GM12878 (cell line): Measurements from ENCODE around the gene COL23A1. TPM values are rescaled to one million over a fixed set of nuclear protein-coding genes. Genes with fewer than 3 reads are reported as not detected.

Source experiments
- ATAC-seq: fragments of 200-7000 bp; cut with Tn5 transposase; 3 replicates; pipeline ENCODE4 v1.9.1; 2020; ENCODE audit warnings: mild to moderate bottlenecking, moderate library complexity
- BruUV-seq: library from RNA; stranded (reverse); fragments of 400-500 nt; replicated peaks from 2 replicates; lab custom pipeline; 2021; lab: Mats Ljungman, UMichigan
- CTCF ChIA-PET: fragments of 300-600 bp; sonication (Branson Sonifier 250); formaldehyde crosslinking; extraction: SDS; loops from one replicate; lab custom pipeline; 2021; ENCODE audit warnings: inconsistent platforms; lab: Yijun Ruan, JAX
- POLR2A ChIA-PET: fragments of 350-600 bp; formaldehyde crosslinking; extraction: SDS; loops from one replicate; lab custom pipeline; 2021; ENCODE audit warnings: inconsistent platforms; lab: Charles Lee
- RAD21 ChIA-PET: fragments of 300-600 bp; sonication (Branson Sonifier 250); formaldehyde crosslinking; loops from one replicate; lab custom pipeline; 2023; ENCODE audit warnings: antibody characterized with exemption; ENCODE audit not compliant: unreplicated experiment; lab: Charles Lee
- SMC1A ChIA-PET: fragments of 300-600 bp; sonication (Branson Sonifier 250); formaldehyde crosslinking; loops from one replicate; lab custom pipeline; 2023; ENCODE audit not compliant: unreplicated experiment, uncharacterized antibody; lab: Charles Lee
- DNase-seq: peaks from one replicate; pipeline ENCODE4 v3.0.0-alpha.2; 2011; ENCODE audit warnings: low read depth, low spot score
- FAIRE-seq: peaks from 3 replicates; lab custom pipeline; 2011; peaks lifted over from hg19 to GRCh38; lab: Jason Lieb, UNC
- H2AFZ ChIP-seq: 2 replicates; pipeline ENCODE4 v1.6.0; 2011; ENCODE audit warnings: low read depth, low read length, control low read depth; ENCODE audit not compliant: control insufficient read depth
- H3K27ac ChIP-seq: 2 replicates; pipeline ENCODE4 v1.5.1; 2011; ENCODE audit warnings: control low read depth; ENCODE audit not compliant: control insufficient read depth, insufficient read depth
- H3K27me3 ChIP-seq, 2 experiments: replicated peaks in 1 of 2; 2 replicates each; pipeline versions ENCODE4 v1.6.0 to v1.6.1; 2011; ENCODE audit warnings: low read length in 1 of 2; ENCODE audit not compliant: control insufficient read depth in 2 of 2, insufficient read depth in 2 of 2
- H3K36me3 ChIP-seq, 2 experiments: 2 replicates each; pipeline ENCODE4 v1.5.1; 2011; ENCODE audit warnings: low read length in 1 of 2; ENCODE audit not compliant: control insufficient read depth in 2 of 2, insufficient read depth in 2 of 2
- H3K4me1 ChIP-seq: 2 replicates; pipeline ENCODE4 v1.6.1; 2011; ENCODE audit warnings: mild to moderate bottlenecking, low read length, moderate library complexity, mixed read lengths; ENCODE audit not compliant: control insufficient read depth, insufficient read depth
- H3K4me2 ChIP-seq: 2 replicates; pipeline ENCODE4 v1.6.0; 2011; ENCODE audit warnings: control low read depth; ENCODE audit not compliant: control insufficient read depth, insufficient read depth
- H3K4me3 ChIP-seq: fragments of 200-600 bp; sonication (generic); 2 replicates; pipeline ENCODE4 v1.5.1; 2016
- H3K79me2 ChIP-seq: 2 replicates; pipeline ENCODE4 v1.6.0; 2011; ENCODE audit warnings: low read length; ENCODE audit not compliant: control insufficient read depth, insufficient read depth
- H3K9ac ChIP-seq: 2 replicates; pipeline ENCODE4 v1.8.0; 2011; ENCODE audit warnings: low read length, control low read depth, mixed read lengths; ENCODE audit not compliant: control insufficient read depth, insufficient read depth
- H3K9me3 ChIP-seq: replicated peaks from 3 replicates; pipeline ENCODE4 v1.5.1; 2011; ENCODE audit warnings: mild to moderate bottlenecking, low read length; ENCODE audit not compliant: control insufficient read depth, insufficient read depth
- H4K20me1 ChIP-seq: 2 replicates; pipeline ENCODE4 v1.6.0; 2011; ENCODE audit not compliant: control insufficient read depth, insufficient read depth
- ATF3 ChIP-seq: IDR thresholded peaks from 2 replicates; pipeline ENCODE4 v1.6.1; 2011; ENCODE audit warnings: low read depth, mild to moderate bottlenecking, low read length, moderate library complexity, borderline replicate concordance; ENCODE audit errors: extremely low read depth
- CEBPB ChIP-seq, 2 experiments: fragments of 150-350 bp in 1 of 2; IDR thresholded peaks; 2 replicates each; pipeline ENCODE4 v1.6.1; 2012 to 2014; ENCODE audit warnings: low read depth in 2 of 2, low read length in 2 of 2, borderline replicate concordance in 1 of 2, inconsistent platforms in 1 of 2
- CREM ChIP-seq: IDR thresholded peaks from 2 replicates; pipeline ENCODE4 v1.6.1; 2014; ENCODE audit warnings: antibody characterized with exemption, low read depth
- E2F4 ChIP-seq: IDR thresholded peaks from 2 replicates; pipeline ENCODE4 v1.6.1; 2012; ENCODE audit warnings: low read depth, low read length, improper control_type of control experiment
- E2F8 ChIP-seq: fragments of 450-650 bp; IDR thresholded peaks from 2 replicates; pipeline ENCODE4 v1.6.1; 2018; ENCODE audit warnings: mild to moderate bottlenecking, low read depth, moderate library complexity; ENCODE audit not compliant: partially characterized antibody
- IRF4 ChIP-seq: IDR thresholded peaks from 2 replicates; pipeline ENCODE4 v1.6.1; 2011; ENCODE audit warnings: low read depth, low read length
- JUND ChIP-seq: IDR thresholded peaks from 2 replicates; pipeline ENCODE4 v1.6.1; 2012; ENCODE audit warnings: low read depth, mild to moderate bottlenecking, low read length, improper control_type of control experiment, moderate library complexity
- NFYB ChIP-seq: IDR thresholded peaks from 2 replicates; pipeline ENCODE4 v1.6.1; 2011; ENCODE audit warnings: low read depth, mild to moderate bottlenecking, low read length, improper control_type of control experiment, moderate library complexity; ENCODE audit not compliant: insufficient read depth
- PAX8 ChIP-seq: fragments of 450-650 bp; IDR thresholded peaks from 2 replicates; pipeline ENCODE4 v1.6.1; 2017; ENCODE audit warnings: mild to moderate bottlenecking, moderate library complexity
- PML ChIP-seq: IDR thresholded peaks from 2 replicates; pipeline ENCODE4 v1.6.1; 2012; ENCODE audit warnings: low read length, inconsistent platforms
- RAD51 ChIP-seq: fragments of 450-650 bp; IDR thresholded peaks from 2 replicates; pipeline ENCODE4 v1.6.1; 2016; ENCODE audit warnings: moderate library complexity, mild to moderate bottlenecking, inconsistent platforms
- RFX5 ChIP-seq: IDR thresholded peaks from 2 replicates; pipeline ENCODE4 v1.6.1; 2011; ENCODE audit warnings: low read depth, low read length, improper control_type of control experiment
- SMAD5 ChIP-seq: IDR thresholded peaks from 2 replicates; pipeline ENCODE4 v1.6.1; 2016; ENCODE audit warnings: antibody characterized with exemption, low read depth
- SP1 ChIP-seq: IDR thresholded peaks from one replicate; pipeline ENCODE4 v1.6.1; 2011; ENCODE audit warnings: low read depth, low read length
- TARDBP ChIP-seq: IDR thresholded peaks from 2 replicates; pipeline ENCODE4 v1.6.1; 2016; ENCODE audit warnings: borderline replicate concordance
- USF2 ChIP-seq: IDR thresholded peaks from 2 replicates; pipeline ENCODE4 v1.6.1; 2011; ENCODE audit warnings: low read depth, low read length, improper control_type of control experiment, borderline replicate concordance
- WRNIP1 ChIP-seq: IDR thresholded peaks from 2 replicates; pipeline ENCODE4 v1.6.1; 2011; ENCODE audit warnings: low read depth, low read length, improper control_type of control experiment, borderline replicate concordance
- ZBTB11 ChIP-seq: fragments of 450-650 bp; formaldehyde crosslinking; IDR thresholded peaks from 2 replicates; pipeline ENCODE4 v1.5.0; 2022; ENCODE audit warnings: mild to moderate bottlenecking, missing genetic modification characterization
- WGBS: methylation state at CpG from one replicate; pipeline ENCODE4 v1.1.6; 2016; ENCODE audit warnings: low lambda C conversion rate; ENCODE audit not compliant: insufficient replicate concordance, insufficient coverage; ENCODE audit errors: missing lambda C conversion rate; 5-methylcytosine and 5-hydroxymethylcytosine counted together
- in situ Hi-C: fragments of 300-500 bp; cut with MboI; formaldehyde crosslinking; loops from 9 replicates; pipeline ENCODE4 v1.14.3; 2018; ENCODE audit warnings: mixed read lengths
- intact Hi-C: fragments of 100-400 bp; cut with micrococcal nuclease; formaldehyde crosslinking; loops from one replicate; pipeline ENCODE4 v1.14.2; 2022; ENCODE audit not compliant: unreplicated experiment
- polyA plus RNA-seq, 11 experiments: library from polyadenylated mRNA; depleted of rRNA in 4 of 11; unstranded in 6 of 11; stranded (reverse) in 5 of 11; fragments of >200 nt; fragmentation: Nextera tagmentation in 4 of 11; fragmentation: Illumina TruSeq in 1 of 11; extraction: Ambion mirVana in 4 of 11; extraction: Trizol in 1 of 11; gene quantifications; 1 replicate in 1 of 11; 2 replicates in 10 of 11; pipeline versions ENCODE4 v1.2.1 to v1.2.3, GENCODE V29; 2011 to 2016; ENCODE audit warnings: inconsistent platforms in 2 of 11, missing spikeins in 2 of 11, low read depth in 1 of 11
- total RNA-seq, 4 experiments: library from RNA; depleted of rRNA in 3 of 4; stranded (reverse); fragments of >200 nt in 3 of 4; fragmentation: Illumina TruSeq in 1 of 4; extraction: Trizol in 1 of 4; gene quantifications; 2 replicates each; pipeline versions ENCODE4 v1.2.1 to v1.2.3, GENCODE V29; 2013 to 2021

The COL23A1 gene
- total and polyA plus RNA-seq, 10 of the 15 experiments (the other 5 are each of a cell fraction or from before 2014, with no cell fraction given): 0.03 to 0.83 (median 0.09) TPM; not detected in 5

GRCh38 chr5:178416919-178417318 is 173.3 kb downstream of the COL23A1 start:
- no peak for ATAC-seq
- no peaks in the 10 kb centered on the region for H3K79me2 ChIP-seq
- intact Hi-C loops (no loop called here), in situ Hi-C loops (no loop called here)
- no peak overlapping the region for H3K4me2 ChIP-seq
- ChIA-PET SMC1A (no interaction called here), CTCF (no interaction called here), POLR2A (no interaction called here), RAD21 (no interaction called here)
- H3K9ac ChIP-seq: no peak overlapping the region
- H3K4me1 ChIP-seq: no peaks in the 10 kb centered on the region
- H2AFZ ChIP-seq: no peak overlapping the region
- no peak for DNase-seq
- H3K4me3 ChIP-seq: no peak overlapping the region
- 0 out of 4 replicates have a peak, but pooled peaks cover 0 to 1% of the 10 kb centered on the region in 2 experiments for H3K27me3 ChIP-seq
- H4K20me1 ChIP-seq: no peaks in the 10 kb centered on the region
- FAIRE-seq: no peak
- no peaks in the 10 kb centered on the region for H3K36me3 ChIP-seq
- no TSS peak for BruUV-seq
- no peak overlapping the region for H3K27ac ChIP-seq
- 35% methylated on average over 6 of the region's 6 CpGs for WGBS
- H3K9me3 ChIP-seq: no peaks in the 10 kb centered on the region
- TF ChIP-seq E2F8: no peak
- no peak for TF ChIP-seq PAX8
- TF ChIP-seq JUND: no peak
- TF ChIP-seq SMAD5: no peak
- no peak for TF ChIP-seq SP1
- no peak for TF ChIP-seq RFX5
- no peak for TF ChIP-seq ZBTB11
- no peak for TF ChIP-seq TARDBP
- no peak for TF ChIP-seq E2F4
- no peak for TF ChIP-seq ATF3
- TF ChIP-seq PML: no peak
- TF ChIP-seq NFYB: no peak
- TF ChIP-seq CEBPB (IDR thresholded peaks at IDR 0.05; ENCODE audit: borderline replicate concordance in 1 of 2, low read depth in 2 of 2, low read length in 2 of 2): no peak
- no peak for TF ChIP-seq CREM
- no peak for TF ChIP-seq USF2
- no peak for TF ChIP-seq IRF4
- no peak for TF ChIP-seq WRNIP1
- TF ChIP-seq RAD51: no peak
